Stimulated activated CD4-positive, alpha-beta T cell treated with anti-CD3 and anti-CD28 coated beads, TNF-alpha, amount 100 ng/mL, for 24 hours (primary cell): ENCODE measurements around the gene RAB40C.
A peak's percentile ranks its signal among the peaks of the same experiment; 100 is the strongest.
"Not testable (repeated sequence)": the region's sequence is repeated elsewhere in the genome, so short reads cannot be mapped to it uniquely, and the experiment has no call there.

Experiments used
- DNase-seq, 3 experiments: peaks; one replicate each; pipeline ENCODE4 v3.0.0-alpha.2; 2020; ENCODE audit warnings: low read depth in 3 of 3

Gene RAB40C

GRCh38 chr16:590815-591200 is 942 bp downstream of the RAB40C start:
- no peak for DNase-seq

DNA sequence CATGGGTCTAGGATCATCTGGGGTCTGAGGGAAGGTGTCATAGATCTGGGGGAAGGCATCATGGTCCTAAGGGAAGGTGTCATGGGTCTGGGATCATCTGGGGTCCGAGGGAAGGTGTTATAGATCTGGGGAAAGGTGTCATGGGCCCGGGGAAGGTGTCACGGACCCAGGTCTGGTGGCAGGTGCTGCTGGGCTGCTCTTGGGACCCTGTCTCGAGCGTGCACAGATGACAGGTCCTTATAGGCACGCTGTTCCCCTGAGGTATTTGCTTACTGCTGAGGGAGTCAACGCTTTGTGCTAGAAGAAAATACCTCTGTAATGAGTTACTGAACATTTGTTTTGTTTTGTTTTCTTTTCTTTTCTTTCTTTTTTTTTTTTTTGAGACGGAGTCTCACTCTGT is 1.4 kb downstream of the RAB40C start:
- no peak for DNase-seq

GRCh38 chr16:591892-592517 is 2.1 kb downstream of the RAB40C start:
- no peak for DNase-seq

DNA sequence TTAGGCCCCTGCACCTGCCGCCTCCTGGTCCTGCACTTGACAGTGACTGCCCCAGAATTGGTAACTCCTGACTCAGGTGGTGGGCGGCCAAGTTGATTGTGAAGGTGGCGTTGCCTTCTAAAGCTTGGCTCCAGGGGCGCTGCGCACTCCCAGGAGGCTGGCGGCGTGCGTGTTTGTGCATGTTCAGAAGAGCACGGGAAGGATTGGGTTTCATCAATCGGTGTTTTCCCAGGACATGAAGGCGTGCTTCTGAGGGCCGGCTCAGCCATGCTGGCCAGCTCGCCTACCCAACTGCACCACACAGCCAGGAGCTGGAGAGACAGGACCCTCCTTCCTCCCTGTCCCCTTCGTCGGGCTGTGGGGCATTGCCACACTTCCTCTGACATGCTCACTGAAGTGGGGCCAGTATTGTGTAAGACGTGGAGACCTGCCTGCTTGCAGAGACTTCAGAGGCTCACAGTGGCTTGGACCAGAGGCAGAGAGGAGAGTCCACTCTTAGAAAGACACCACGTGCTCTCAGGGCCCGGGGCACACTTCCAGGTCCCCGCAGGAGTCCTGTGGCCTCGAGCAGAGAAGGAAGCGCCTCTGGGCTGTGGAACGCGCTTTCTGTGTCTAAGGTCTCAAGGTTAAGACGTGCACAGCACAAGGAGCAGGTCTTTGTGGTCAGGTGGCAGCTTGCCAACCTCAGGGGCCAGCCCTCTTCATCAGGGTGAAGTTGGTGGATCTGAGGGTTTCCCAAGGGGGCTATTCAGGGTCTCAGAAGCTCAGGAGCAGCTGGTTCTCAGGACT is 2.8 kb downstream of the RAB40C start:
- DNase-seq, result no peak

DNA sequence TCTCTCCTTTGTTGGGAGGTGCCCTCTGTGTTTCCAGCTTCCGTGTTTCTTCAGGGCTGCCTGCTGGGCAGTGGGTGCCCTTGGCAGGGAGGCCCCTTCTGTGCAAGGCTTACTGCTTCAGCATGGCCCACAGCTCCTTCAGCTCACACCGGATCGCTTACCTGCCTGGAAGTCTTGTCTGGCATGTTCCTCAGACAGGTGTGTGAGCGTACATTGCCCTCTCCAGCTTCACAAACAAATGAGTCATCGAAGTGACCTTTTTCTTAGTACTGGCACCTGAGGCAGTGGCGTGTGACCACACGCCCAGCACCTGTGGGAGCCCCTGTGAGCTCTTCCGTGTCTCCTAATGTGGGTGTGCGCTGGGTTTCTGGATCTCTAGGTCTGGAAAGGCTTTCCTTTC is 3.5 kb downstream of the RAB40C start:
- DNase-seq, result no peak

- no peak for DNase-seq
Measured at GRCh38 chr16:593807-594206, 3.9 kb downstream of the RAB40C start.

DNA sequence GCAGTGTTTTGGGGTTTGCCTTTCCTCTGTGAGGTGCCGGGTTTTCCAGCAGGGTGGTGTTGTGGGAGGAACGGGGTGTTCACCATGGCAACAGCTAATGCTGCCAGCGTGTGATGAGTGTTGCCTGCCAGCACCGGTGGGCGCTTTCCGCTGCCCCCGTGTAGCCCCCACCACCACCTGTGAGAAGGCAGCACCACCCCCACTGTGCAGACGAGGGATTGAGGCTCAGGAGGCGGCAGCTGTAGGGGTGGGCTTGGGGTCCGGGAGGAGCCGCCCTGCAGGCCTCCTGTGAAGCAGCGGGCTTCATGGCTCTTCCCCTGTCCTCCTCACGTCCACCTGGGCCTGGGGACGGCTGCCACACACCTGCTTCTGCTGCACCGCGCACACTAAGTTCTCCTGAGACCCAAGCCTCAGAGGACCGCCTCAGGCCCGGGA is 5.2 kb downstream of the RAB40C start:
- no peak for DNase-seq

- DNase-seq, result no peak
Measured at GRCh38 chr16:595942-596735, 6.3 kb downstream of the RAB40C start.

GRCh38 chr16:596736-597060 is 6.8 kb downstream of the RAB40C start:
- no peak for DNase-seq

DNA sequence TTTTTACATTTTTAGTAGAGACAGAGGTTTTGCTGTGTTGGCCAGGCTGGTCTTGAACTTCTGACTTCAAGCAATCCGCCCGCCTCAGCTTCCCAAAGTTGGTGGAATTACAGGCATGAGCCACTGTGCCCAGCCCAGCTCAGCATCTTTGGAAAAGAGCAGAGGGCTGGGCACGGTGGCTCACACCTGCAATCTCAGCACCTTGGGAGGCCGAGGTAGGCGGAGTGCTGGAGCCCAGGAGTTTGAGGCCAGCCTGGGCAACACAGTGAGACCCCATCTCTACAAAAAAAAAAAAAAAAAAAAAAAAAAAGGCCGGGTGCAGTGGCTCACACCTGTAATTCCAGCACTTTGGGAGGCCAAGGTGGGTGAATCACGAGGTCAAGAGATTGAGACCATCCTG is 7.8 kb downstream of the RAB40C start:
- DNase-seq, result not testable (repeated sequence)

DNA sequence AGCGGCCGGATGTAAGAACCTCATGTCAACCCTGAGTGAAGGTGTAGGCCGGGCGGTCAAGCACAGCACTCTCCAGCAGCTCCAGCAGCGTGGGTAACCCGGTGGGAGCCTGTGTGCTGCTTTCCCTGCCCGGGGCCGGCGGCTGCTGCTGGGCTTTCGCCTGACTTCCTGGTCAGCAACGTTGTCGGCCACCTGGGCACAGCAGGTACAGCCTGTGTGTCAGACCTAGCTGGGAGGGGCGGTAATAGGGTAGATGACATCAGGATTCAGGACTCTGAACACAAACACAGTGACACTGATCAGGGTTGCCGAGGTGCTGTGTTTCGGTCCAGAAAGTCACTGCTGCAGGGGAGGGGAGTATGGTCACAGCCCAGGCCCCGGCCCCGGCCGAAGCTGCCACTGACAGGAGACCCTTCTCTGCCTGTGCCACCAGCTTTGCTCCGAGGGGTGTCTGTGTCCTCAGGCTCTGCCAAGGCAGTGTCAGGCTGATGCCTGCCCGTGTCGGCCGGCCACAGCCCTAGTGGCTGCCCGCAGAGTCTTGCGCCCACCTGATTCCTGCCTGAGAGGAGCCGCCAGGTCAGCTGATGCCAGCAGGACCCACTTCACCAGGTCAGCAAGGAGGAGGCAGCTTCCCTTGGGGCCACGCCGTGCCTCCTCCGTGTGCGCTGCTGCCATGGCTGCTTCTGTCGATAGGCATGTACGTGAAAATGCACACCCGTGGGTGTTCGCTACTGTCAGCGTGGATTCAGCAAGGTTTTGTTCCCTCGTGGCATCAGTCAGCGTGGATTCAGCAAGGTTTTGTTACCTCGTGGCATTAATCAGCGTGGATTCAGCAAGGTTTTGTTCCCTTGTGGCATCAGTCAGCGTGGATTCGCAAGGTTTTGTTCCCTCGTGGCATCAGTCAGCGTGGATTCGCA is 9.2 kb downstream of the RAB40C start:
- no peak for DNase-seq

GRCh38 chr16:600781-601180 is 10.9 kb downstream of the RAB40C start:
- DNase-seq, result no peak

GRCh38 chr16:603933-604332 is 14.1 kb downstream of the RAB40C start:
- no peak for DNase-seq

DNA sequence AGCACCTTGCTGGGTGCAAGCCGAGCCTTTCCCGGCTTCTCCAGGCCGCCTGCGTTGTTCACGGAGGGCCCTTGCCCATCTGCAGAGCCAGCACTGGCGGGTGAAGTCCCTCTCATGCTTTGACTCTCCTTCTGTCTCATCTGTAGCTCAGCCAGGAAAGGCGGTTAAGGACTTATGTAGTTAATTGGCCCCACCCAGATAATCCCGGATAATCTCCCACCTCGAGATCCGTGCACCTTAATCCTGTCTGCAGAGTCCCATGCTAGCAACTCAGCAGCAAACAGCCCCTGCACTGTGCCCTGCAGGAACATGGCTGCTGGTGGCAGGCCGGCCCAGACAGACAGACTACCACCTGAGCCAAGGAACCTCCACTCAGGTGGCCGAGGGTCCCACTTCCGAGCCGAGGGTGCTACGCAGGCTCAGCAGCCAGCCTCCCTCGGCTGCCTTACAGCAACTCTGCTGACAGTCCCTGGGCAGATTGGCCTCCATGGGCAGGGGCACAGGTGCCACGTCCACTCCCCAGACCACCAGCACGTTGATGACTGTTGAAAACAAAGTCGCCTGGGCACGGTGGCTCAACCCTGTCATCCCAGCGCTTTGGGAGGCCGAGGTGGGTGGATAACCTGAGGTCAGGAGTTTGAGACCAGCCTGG is 16.9 kb downstream of the RAB40C start:
- no peak for DNase-seq

GRCh38 chr16:608019-608418 is 18.2 kb downstream of the RAB40C start:
- peak in 1 of 3 experiments; percentile 65 for DNase-seq

GRCh38 chr16:609316-609715 is 19.4 kb downstream of the RAB40C start:
- DNase-seq, result no peak

DNA sequence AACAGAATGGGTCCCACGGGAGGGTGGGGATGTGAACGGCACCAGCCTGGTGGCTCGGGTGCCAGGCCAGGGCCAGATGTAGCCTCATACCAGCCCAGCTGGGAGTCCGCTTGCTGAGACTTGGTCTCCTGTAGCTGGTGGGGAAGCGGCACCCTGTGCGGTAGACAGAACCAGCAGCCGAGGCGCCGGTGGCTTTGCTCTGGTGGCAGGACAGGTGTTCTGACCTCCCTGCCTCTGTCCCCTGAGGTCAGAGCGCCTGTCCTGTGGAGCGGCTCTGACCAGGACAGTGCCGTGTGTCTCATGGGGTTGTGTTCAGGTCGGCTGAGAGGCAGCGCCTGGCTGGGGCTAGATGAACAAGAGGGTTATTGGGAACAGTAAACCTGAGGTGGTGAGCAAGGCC is 20.1 kb downstream of the RAB40C start:
- DNase-seq, result no peak

DNA sequence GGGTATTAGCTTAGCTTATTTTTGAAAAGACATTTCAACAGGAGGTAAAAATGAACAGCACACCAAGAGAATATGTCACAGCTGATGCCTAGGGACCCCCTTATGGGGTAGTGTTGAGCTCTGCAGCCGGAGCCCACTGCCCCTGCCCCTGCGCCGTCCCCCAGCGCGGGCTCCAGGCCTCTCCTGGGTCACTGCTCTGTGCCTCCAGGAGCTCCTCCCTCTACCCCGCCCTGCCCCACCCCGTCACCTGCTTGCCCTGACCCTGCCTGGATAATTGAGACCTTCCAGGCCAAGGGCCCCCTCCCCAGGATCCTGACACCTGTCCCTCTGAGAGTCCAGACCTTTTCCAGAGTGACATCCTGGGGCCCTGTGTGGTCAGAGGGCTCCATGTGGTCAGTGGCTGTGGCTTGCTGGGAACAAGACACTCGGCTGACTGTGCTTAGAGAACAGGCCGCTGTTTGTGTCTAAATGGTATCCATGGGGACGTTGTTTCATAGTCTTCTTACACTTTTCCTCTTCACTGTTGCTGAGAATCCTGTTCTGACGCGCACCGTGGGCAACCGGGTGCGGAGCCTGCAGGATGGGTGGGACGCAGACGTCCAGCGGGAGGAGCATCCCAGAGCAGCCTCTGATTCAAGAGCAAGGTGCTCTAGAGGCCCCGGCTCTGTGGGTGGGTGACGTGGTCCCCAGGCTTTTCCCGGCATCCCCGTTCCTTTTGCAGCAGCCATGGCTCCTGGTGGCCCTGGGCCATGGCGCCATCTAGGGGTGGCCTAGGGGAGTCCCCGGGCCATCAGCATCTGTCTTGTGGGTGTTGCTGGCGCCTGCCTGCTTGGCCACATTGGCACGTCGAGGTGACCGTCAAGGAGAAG is 20.9 kb downstream of the RAB40C start:
- DNase-seq, result peak in 2 of 3 experiments; percentile 30 to 61

GRCh38 chr16:615122-615521 is 25.3 kb downstream of the RAB40C start:
- DNase-seq, result no peak
